ENCODE measurements around the gene CFAP90. TPM values are rescaled to one million over a fixed set of nuclear protein-coding genes. Genes with fewer than 3 reads are reported as not detected.

CFAP90 gene
- total and polyA plus RNA-seq, 2 of the 8 experiments (the other 6 are each of a cell fraction or from before 2014, with no cell fraction given): 0.39 to 0.92 TPM

- Histone ChIP-seq H2AK5ac (ENCODE audit: low read depth, low read length) (no peak overlapping the region), H2BK12ac (ENCODE audit: low read depth, low read length) (no peak overlapping the region), H3K4me2 (ENCODE audit: insufficient read depth in 1 of 2, low read depth in 2 of 2, low read length in 2 of 2) (no peak overlapping the region), H3K79me2 (ENCODE audit: control insufficient read depth in 1 of 2, insufficient read depth in 2 of 2, low read length in 2 of 2) (peaks cover 20 to 64% of the 10 kb centered on the region in 2 experiments), H3K23ac (ENCODE audit: insufficient read length) (no peak overlapping the region), H3K27me3 (replicated peaks in 1 of 4; ENCODE audit: control insufficient read depth in 3 of 4, extremely low read depth in 1 of 4, insufficient read depth in 3 of 4, low read length in 3 of 4) (no peaks in the 10 kb centered on the region), H2AFZ (ENCODE audit: low read length) (no peak overlapping the region), H4K91ac (replicated peaks; ENCODE audit: insufficient read length, low read length) (no peak overlapping the region), H3K56ac (replicated peaks; ENCODE audit: insufficient read length, low read depth, low read length) (no peak overlapping the region), H2BK120ac (replicated peaks; ENCODE audit: low read depth, low read length) (no peak overlapping the region), H3K23me2 (ENCODE audit: low read depth, low read length) (peaks cover 7% of the 10 kb centered on the region), H3K9me3 (ENCODE audit: insufficient read depth in 2 of 2, low read depth in 1 of 2, low read length in 1 of 2) (no peaks in the 10 kb centered on the region), H2BK5ac (ENCODE audit: low read depth, low read length) (no peak overlapping the region), H3K4me3 (ENCODE audit: extremely low read depth in 1 of 4, insufficient read depth in 2 of 4, low read depth in 3 of 4, low read length in 4 of 4) (no peak overlapping the region), H4K5ac (ENCODE audit: insufficient read length, low read depth, low read length) (no peak overlapping the region), H3K4me1 (replicated peaks in 1 of 4; ENCODE audit: control insufficient read depth in 3 of 4, insufficient read depth in 4 of 4, low read length in 3 of 4) (peaks cover 0 to 4% (median 0%) of the 10 kb centered on the region in 4 experiments; a peak in 2 of 7 replicates), H4K8ac (ENCODE audit: extremely low read depth, insufficient read depth, low read length) (no peak overlapping the region), H2BK20ac (ENCODE audit: low read length) (no peak overlapping the region), H2BK15ac (ENCODE audit: low read length) (no peak overlapping the region), H3K36me3 (ENCODE audit: control insufficient read depth in 2 of 4, insufficient read depth in 4 of 4, low read length in 3 of 4) (peaks cover 4 to 37% (median 16%) of the 10 kb centered on the region in 4 experiments), H3K14ac (ENCODE audit: insufficient read length) (no peak overlapping the region), H3K27ac (ENCODE audit: low read depth, low read length) (no peak overlapping the region), H3K9ac (replicated peaks in 1 of 4; ENCODE audit: extremely low read depth in 1 of 4, low read depth in 3 of 4, low read length in 3 of 4) (no peak overlapping the region), H3K4ac (replicated peaks; ENCODE audit: insufficient read length, low read depth, low read length) (no peak overlapping the region), H3K18ac (ENCODE audit: extremely low read depth, low read length) (no peak overlapping the region), H3K79me1 (ENCODE audit: low read depth, low read length) (peaks cover 5% of the 10 kb centered on the region), H4K20me1 (replicated peaks in 1 of 2; ENCODE audit: control insufficient read depth in 1 of 2, insufficient read depth in 2 of 2, low read length in 2 of 2) (peaks cover 9 to 15% of the 10 kb centered on the region in 2 experiments)
- POLR2A ChIA-PET (ENCODE audit: partially characterized antibody): no interaction called here
- CTCF ChIA-PET (ENCODE audit: partially characterized antibody): interaction anchor here (0.6 to 5.4 kb wide), 6 partner anchors 15 to 1352 kb away, joined by 3 to 25 read pairs (median 4); no protein-coding TSS in a partner anchor
- FAIRE-seq (no peak), DNase-seq (ENCODE audit: low read depth in 1 of 2, low spot score in 2 of 2) (no peak)
- 93% methylated on average over 2 of the region's 2 CpGs; no CpG with 5 or more reads in 1 of the 2 experiments for WGBS, 2 experiments (ENCODE audit: extremely low coverage in 1 of 2, insufficient coverage in 1 of 2, insufficient read length in 1 of 2, insufficient replicate concordance in 2 of 2, low coverage in 1 of 2, low lambda C conversion rate in 2 of 2, missing lambda C conversion rate in 1 of 2)
- TF ChIP-seq HDAC2 (IDR thresholded peaks at IDR 0.05; ENCODE audit: borderline replicate concordance in 1 of 2, low read depth in 2 of 2, low read length in 2 of 2) (no peak), BRCA1 (IDR thresholded peaks at IDR 0.05; ENCODE audit: low read depth, low read length) (no peak), PHF8 (conservative IDR thresholded peaks at IDR 0.05; ENCODE audit: low read depth, low read length) (no peak), JUND (IDR thresholded peaks at IDR 0.05; ENCODE audit: low read length) (no peak), MAX (IDR thresholded peaks at IDR 0.05) (no peak), YY1 (IDR thresholded peaks at IDR 0.05; ENCODE audit: low read depth, low read length) (no peak), FOSL1 (IDR thresholded peaks at IDR 0.05; ENCODE audit: insufficient read depth, low read depth, low read length) (no peak), KDM1A (IDR thresholded peaks at IDR 0.05; ENCODE audit: borderline replicate concordance, low read length) (no peak), ATF3 (IDR thresholded peaks at IDR 0.05; ENCODE audit: insufficient read depth, low read depth, low read length) (no peak), TCF12 (IDR thresholded peaks at IDR 0.05; ENCODE audit: low read depth, low read length) (no peak), E2F6 (IDR thresholded peaks at IDR 0.05) (no peak), NANOG (IDR thresholded peaks at IDR 0.05; ENCODE audit: insufficient read depth, low read depth, low read length, poor library complexity, severe bottlenecking) (no peak)
Measured at GRCh38 chr5:7871653-7872052, 20.7 kb upstream of the CFAP90 start.
